HG03469 (cell line): ENCODE data around the gene THUMPD1.
A peak's percentile ranks its signal among the peaks of the same experiment; 100 is the strongest.
"Not testable (repeated sequence)": the region's sequence is repeated elsewhere in the genome, so short reads cannot be mapped to it uniquely, and the experiment has no call there.

ENCODE experiments used
- ATAC-seq: cut with Tn5 transposase; IDR thresholded peaks from one replicate; pipeline ENCODE4 v1.9.1; 2021; ENCODE audit warnings: mild to moderate bottlenecking, moderate library complexity, moderate number of reproducible peaks; ENCODE audit not compliant: unreplicated experiment

Gene THUMPD1

DNA sequence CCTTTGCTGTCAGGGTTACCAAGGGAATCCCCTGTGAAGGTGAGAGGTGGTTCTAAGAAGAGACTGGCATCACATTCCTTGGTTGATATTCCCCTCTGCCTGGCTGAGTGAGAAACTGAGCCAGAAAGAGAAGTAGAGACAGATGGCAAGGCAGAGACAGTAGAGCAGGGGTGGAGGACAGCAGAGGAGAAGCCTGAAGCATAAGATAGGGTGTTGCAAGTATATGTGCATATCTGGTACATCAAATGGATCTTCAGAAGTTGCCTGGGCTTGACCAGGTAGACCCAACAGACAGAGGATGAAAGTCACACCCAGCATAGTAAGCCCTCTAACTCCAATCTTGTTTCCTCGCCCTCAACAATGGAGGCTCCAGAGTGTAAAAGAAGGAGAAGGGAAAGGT is 7.9 kb upstream of the THUMPD1 start:
- ATAC-seq = no peak

DNA sequence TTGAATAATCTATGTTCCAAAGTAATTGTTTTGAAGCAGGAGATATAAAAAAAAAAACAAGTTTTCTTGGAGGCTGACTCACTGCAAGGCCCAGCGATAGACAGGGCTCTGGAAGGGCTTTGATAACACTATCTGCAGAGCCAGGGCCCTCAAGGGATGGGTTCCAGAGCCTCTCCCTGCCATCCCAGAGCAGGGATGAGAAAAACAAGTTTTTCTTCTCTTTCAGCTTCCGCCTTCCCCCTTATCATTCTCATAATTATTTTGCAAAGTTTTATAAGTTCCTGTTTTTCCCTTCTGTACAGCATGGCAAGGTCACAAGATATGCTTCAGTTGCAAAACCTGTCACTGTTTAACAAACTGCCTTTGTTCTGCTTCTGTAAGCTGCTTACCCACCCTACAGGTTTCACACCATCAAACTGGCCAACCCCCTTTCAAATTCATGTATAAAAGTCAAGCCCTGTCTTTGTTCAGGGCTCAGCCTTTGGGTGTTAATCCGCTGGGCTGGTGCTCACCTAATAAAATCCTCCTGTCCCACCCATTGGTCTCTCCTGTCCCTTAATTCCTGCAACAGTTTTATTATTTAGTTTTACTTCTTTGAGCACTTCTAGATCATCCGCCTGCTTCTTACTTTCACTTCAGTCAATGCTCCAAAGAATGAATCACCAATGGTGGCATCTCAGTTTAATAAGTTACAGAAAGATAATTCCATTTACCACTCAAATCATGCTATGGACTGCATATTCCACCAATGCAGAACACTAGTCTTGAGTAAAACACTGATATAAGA is 5.6 kb upstream of the THUMPD1 start:
- ATAC-seq = no peak

DNA sequence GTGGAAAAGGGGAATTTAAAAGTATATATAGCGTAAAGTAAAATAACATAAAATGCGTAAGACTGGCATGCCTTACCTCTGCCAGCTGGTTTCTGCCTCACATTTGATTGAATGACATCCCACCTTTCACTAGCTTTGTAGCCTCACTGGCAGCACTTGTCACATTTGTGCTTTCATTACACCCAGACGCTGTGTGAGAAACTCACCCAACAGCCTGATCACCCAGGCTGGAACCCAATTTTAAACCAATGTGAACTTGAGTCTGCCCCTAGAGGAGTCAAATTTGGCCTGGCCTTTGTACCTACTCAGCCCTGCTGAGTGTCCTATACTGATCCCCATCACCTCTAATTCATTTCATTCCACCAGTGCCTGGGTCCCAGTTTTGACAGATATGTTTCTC is 4.8 kb upstream of the THUMPD1 start:
- no peak for ATAC-seq

DNA sequence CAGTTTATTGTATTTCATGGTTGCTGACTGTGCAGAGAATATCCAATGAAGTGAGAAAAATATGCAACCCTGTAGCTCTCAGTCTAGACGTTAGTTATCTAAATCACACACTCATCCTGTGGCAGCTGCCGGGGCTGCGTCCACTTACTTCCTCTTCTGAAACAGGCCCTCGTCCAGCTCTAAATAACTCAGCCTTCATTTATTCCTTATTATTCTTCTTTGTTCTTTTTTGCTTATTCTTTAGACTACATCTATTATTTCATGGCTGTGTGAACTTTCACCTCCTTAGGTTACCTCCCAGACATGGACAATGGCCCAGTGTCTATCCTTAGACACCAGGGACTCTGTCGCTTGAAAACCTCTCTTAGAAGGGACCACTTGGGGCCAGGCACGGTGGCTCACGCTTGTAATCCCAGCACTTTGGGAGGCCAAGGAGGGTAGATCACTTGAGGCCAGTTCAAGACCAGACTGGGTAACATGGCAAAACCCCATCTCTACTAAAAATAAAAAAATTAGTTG is 3.4 kb upstream of the THUMPD1 start:
- no peak for ATAC-seq

DNA sequence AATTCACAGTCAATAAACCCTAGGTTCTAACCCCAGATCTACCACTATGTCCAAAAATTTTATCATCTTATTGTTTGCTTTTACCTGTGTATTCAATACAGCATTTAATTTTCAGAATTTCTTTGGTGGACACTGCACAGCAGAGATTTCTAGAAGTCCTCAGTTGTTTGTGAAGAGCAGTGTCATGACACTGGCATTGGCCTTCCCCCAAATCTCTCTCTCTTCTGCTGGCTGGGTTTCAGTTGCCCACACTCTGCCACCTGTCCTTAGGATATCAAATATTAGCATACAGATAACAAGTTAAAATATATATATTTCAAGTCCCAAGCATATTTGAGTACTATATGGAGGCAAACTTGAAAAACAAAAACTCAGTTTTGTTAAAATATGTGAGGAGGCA is 2.0 kb upstream of the THUMPD1 start:
- no peak for ATAC-seq

DNA sequence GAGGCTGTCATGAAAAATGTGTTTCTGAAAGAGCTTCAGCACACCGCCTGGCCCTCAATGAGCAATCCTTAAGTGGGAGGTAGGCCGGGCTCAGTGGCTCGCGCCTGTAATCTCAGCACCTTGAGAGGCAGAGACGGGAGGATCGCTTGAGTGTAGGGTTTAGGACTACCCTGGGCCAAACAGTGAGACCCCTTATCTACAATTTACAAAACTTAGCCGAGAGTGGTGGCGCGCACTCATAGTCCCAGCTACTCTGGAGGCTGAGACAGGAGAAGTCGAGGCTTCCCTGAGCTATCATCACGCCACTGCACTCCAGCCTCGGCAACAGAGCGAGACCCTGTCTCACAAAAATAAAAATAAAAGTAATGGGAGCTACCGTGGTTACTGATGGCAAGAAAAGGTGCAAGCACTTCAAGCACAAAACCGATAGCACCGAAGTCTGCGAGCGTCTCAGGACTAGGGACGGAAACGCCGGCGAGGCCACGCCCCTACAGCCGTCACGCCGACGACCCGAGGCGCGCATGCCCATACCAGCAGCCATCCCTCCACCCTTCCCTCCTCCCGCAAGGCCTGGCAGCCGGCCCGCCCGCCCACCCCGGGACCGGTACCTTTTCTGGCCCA is 607 bp downstream of the THUMPD1 start:
- peak; percentile 39 for ATAC-seq

DNA sequence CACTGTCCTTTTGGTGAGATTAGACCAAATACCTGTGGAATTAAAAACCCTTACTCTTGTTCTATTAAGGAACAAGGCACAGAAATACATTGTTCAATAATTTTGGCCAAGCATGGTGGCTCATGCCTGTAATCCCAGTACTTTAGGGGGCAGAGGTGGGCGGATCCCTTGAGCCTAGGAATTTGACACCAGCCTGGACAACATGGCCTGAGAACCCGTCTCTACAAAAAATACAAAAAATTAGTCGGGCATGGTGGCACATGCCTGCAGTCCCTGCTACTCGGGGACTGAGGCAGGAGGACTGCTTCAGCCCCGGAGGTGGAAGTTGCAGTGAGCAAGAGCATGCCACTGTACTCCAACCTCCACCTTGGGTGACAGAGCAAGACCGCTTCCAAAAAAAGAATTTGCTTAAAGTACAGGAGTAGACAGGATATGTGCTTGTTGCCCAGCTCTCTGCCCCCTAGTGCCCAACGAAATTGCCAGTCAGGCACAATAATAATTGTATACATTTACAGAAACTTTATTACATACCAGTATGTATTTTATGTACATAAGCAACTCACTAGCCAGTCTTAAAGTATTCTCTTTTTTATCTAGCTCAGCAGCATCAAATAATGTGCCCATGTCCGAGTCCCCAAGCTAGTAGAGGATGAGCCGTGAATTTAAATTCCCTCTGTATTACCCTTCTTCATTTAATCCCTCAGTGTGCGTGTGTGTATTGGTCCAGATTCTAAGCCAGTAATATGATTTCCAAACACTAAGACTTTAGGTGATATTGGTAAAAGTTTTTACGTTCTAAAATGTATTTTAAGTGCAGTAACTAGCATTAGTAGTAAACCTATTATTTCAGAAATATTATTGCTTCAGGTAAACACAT is 1.4 kb downstream of the THUMPD1 start:
- ATAC-seq = no peak

DNA sequence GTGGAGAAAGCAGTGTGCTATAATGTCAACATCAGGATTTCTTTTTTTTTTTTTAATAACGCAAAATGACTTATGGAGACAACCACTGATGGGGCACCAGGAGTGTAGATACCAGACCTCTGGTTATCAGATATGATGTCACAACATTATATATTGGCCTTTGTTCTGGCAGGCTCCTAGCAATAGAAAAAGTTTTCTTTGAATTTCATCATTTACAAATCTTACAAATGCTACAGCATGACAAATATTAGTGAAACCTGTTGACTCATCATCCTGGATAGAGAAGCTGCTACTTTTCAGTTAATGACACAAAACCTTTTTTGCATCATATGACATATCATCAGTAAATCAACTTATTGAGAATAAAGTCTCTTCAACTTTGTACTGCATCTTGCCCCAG is 6.1 kb downstream of the THUMPD1 start:
- ATAC-seq = no peak

DNA sequence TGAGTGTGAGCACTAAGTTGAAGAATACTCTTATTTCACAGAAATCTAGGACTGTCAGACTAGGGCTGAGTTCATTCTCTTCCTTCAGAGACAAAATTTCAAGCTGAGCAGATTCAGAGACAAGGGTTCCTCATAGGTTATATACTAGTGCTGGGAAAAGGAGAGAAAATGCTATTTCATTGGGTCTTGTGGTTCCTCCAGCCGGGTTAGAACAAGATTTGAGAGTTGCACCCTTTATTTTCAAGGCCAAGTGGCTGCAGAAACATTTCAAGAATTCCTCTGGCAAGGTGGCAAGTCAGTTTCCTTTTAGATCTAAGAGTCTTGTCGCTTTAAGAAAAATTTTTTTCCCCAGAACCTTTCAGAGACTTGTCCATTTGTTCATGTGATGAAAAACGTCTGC is 6.8 kb downstream of the THUMPD1 start:
- no peak for ATAC-seq

DNA sequence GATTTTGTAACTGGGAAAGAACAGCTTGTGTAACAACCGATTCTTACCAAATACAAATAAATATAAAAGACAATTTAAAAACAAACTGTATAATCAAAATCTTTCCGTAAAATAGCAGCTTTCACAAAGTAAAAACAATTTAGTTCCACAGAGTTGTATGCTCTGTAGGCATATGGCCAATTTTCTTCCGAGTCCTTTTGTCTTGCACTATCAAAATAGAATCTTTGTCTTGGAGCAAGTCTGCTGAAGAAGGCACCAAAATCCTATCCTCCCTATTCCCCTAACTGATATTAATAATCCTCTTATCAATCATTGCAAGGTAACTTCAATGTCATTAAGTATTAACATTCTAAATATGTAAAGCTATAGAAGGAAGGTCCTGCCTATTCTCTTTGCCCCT is 7.6 kb downstream of the THUMPD1 start:
- no peak for ATAC-seq

DNA sequence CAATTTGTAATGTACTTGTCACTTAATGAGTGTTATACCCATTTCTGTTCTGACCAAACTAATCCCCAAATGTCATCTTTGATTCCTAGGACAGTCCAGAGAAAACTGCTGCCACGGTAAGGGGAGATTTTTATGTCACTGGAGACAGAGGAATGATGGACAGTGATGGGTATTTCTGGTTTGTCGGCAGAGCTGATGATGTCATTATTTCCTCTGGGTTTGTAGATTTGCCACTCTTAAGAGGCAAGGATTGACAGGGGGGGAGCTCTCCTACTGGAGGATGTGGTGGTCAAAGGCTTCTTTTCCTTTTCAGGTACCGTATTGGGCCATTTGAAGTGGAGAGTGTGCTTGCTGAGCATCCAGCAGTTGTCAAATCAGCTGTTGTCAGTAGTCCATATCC is 12.5 kb downstream of the THUMPD1 start:
- no peak for ATAC-seq

DNA sequence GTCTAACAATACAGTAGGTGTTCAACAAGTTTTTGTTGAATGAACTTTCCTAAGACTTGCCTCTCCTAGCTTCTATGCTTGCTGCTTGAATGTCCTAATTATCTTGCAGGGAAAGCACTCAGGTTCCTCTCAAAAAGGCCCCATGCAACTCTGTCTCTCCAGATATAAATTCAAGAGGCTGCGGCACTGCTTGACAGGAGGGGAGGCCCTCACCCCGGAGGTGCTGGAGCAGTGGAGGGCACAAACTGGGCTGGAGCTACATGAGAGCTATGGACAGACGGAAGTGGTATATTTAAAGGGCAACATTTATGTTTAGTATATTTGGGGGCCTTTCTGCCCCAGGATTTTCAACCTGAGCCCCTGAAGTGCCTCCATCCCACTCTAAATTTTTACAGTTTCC is 14.4 kb downstream of the THUMPD1 start:
- no peak for ATAC-seq

DNA sequence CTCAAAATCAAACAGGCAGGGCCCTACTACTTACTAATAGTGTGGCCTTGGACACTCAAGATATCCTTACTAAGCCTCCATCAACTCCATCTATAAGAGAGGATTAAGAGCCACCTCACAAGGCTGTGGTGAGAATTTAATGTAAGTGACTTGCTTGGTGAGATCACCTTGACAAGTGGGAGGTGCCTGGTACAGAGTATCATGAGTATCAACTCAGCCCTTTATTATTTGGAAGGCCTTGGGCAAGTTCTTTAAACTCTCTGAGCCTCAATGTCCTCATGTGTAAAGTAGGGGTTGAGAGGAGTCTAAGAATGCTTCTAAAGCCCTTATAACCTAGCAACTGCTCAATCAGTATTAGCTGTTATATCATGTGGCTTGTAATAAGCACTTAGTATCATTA is 15.0 kb downstream of the THUMPD1 start:
- no peak for ATAC-seq

DNA sequence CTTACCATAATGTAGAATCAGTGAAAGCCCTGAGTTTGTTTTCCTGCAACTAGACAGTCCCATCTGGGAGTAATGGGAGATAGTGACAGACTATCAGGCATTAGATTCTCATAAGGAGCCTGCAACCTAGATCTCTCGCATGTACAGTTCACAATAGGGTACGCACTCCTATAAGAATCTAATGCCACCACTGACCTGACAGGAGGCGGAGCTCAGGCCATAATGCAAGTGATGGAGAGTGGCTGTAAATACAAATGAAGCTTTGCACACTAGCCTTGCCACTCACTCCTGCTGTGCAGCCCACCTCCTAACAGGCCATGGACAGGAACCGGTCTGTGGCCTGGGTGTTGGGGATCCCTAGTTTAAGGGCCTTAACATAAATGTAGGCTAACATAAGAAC is 21.4 kb downstream of the THUMPD1 start:
- ATAC-seq = no peak

DNA sequence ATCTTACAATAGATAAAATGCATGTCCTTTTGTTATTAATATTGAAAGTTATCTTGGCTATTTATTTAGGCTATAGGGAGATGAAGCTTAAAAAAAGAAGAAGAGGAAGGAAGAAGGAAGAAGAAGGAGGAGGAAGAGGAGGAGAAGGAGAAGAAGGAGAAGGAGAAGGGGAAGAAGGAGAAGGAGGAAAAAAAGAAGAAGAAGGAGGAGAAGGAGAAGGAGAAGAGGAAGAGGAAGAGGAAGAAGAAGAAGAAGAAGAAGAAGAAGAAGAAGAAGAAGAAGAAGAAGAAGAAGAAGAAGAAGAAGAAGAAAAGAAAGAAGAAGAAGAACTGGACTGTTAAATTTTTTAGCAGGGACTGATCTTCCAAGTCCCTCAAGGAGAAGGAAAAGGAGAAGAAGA is 23.9 kb downstream of the THUMPD1 start:
- not testable (repeated sequence) for ATAC-seq

DNA sequence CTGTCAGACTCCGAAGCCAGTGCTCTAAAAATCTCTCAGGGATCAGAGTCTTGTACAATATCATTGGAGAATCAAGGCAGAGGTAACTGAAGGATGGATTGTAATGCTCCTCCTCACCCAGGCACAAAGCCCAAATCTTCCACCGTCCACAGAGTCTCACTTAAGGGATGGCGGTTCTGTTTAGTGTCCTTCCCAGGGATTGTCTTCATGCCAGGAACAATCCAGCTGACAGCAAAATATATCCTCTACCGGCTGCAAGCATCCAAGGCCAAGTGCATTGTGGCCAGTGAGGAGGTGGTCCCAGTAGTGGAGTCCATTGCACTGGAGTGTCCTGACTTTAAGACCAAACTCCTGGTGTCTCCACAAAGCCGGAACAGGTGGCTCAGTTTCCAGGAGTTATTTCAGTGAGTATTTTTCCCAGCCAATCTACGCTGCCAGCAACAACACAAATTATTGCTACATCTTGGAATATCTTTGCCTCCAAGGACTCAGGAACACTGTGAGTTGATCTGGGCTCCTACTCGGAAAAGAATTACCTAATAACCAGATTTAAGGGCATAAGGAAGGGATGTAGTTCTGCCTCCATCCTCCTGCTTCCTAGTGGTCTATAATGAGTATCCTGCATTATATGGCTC is 30.2 kb downstream of the THUMPD1 start:
- no peak for ATAC-seq

DNA sequence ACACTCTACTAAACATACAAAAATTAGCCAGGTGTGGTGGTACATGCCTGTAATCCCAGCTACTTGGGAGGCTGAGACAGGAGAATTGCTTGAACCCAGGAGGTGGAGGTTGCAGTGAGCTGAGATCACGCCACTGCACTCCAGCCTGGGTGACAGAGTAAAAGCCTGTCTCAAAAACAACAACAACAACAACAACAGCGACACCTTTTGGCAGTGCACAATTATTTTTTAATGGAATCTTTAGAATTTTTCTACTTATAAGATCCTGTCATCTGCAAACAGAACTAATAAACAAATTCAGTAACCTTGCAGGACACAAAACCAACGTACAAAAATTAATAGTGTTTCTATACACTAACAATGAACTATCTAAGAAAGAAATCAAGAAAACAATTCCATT is 33.5 kb downstream of the THUMPD1 start:
- not testable (repeated sequence) for ATAC-seq

DNA sequence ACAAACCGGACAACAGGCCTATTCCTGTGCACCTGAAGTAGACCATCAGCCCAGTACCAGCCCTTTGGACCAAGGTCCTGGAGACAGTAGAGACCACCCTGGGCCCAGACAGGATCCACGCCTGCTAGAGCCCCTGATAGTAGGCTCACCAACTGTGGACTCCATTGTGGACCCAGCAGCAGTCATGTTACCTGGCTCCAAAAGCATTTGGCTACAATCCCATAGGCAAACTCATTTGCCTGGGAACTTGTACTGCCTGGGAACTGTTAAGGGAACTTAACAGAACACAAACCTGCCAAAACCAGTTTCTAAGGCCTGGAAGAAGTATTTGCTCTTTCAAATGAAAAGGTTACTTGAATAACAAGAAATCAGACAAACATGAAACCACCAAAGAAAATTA is 34.2 kb downstream of the THUMPD1 start:
- no peak for ATAC-seq

DNA sequence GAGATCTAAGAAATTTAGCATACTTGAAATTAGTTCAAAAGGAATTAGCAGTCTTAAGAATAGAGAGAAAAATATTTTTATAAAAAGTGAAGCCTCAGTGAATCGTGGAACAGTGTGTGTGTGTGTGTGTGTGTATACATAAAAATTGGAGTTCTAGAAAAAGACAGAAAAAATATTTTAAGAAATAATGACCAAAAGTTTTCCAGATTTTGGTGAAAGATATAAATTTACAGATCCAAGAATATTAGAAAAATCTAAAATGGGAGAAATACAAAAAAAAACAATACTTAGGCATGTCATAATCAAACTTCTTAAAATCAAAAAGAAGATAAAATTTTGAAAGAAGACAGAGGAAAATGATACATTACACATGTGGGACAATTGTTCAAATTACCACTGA is 35.6 kb downstream of the THUMPD1 start:
- not testable (repeated sequence) for ATAC-seq

DNA sequence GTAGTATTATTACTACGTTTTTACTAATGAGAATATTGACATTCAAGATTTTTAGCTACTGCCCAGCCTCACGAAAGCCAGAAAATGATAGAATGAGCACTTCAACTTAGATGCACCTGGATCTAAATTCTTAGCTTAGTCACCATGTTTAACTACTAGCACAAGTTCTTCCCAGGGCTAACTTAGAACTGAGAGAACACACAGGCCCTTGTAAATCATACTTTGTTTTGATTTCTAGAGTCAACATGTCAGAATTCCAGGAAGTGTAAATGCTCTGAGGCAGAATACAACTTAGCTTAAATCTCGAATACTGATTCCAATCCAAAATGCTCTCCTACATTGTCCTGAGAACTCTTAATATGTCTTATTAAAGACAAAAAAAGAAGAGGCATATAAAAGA is 37.3 kb downstream of the THUMPD1 start:
- no peak for ATAC-seq

DNA sequence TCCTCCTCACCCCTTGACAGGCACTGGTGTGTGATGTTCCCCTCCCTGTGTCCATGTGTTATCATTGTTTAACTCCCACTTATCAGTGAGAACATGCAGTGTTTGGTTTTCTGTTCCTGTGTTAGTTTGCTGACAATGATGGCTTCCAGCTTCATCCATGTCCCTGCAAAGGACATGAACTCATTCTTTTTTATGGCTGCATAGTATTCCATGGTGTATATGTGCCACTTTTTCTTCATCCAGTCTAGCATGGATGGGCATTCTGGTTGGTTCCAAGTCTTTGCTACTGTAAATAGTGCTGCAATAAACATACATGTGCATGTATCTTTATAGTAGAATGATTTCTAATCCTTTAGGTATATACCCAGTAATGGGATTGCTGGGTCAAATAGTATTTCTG is 39.9 kb downstream of the THUMPD1 start:
- not testable (repeated sequence) for ATAC-seq
